ENCODE measurements around the gene CDC14A. TPM values are rescaled to one million over a fixed set of nuclear protein-coding genes. Genes with fewer than 3 reads are reported as not detected.

The CDC14A gene
- total and polyA plus RNA-seq, 2 of the 8 experiments (the other 6 are each of a cell fraction or from before 2014, with no cell fraction given), result 3.2 to 8.9 TPM

DNA sequence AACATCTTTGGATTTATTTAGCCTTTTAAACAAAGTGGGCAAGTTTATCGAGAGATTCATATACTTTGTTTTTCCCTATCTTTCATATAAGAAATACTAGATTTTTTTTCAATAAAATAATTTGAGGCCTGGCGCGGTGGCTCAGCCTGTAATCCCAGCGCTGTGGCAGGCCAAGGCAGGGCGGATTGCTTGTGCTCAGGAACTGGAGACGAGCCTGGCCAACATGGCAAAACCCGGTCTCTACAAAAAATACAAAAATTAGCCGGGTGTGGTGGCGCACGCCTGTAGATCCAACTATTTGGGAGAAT lies 1.6 kb upstream of the CDC14A start:
- Histone ChIP-seq H2AK5ac (ENCODE audit: low read depth, low read length) (no peak overlapping the region), H3K14ac (ENCODE audit: insufficient read length) (no peak overlapping the region), H4K5ac (ENCODE audit: insufficient read length, low read depth, low read length) (no peak overlapping the region), H3K9me3 (ENCODE audit: insufficient read depth in 2 of 2, low read depth in 1 of 2, low read length in 1 of 2) (no peaks in the 10 kb centered on the region), H3K23me2 (ENCODE audit: low read depth, low read length) (peaks cover 4% of the 10 kb centered on the region; the same call in 1 of the 2 replicates), H3K27me3 (replicated peaks in 1 of 4; ENCODE audit: control insufficient read depth in 3 of 4, extremely low read depth in 1 of 4, insufficient read depth in 3 of 4, low read length in 3 of 4) (no peaks in the 10 kb centered on the region), H4K20me1 (replicated peaks in 1 of 2; ENCODE audit: control insufficient read depth in 1 of 2, insufficient read depth in 2 of 2, low read length in 2 of 2) (peaks cover 2 to 4% of the 10 kb centered on the region in 2 experiments), H3K56ac (replicated peaks; ENCODE audit: insufficient read length, low read depth, low read length) (no peak overlapping the region), H2AFZ (ENCODE audit: low read length) (0 out of 2 replicates have a peak overlapping the region, but pooled peaks have one; percentile 19), H3K79me2 (ENCODE audit: control insufficient read depth in 1 of 2, insufficient read depth in 2 of 2, low read length in 2 of 2) (peaks cover 0 to 24% of the 10 kb centered on the region in 2 experiments; a peak in 3 of 4 replicates), H3K23ac (ENCODE audit: insufficient read length) (no peak overlapping the region), H2BK15ac (ENCODE audit: low read length) (no peak overlapping the region), H3K4ac (replicated peaks; ENCODE audit: insufficient read length, low read depth, low read length) (no peak overlapping the region), H2BK120ac (replicated peaks; ENCODE audit: low read depth, low read length) (no peak overlapping the region), H4K91ac (replicated peaks; ENCODE audit: insufficient read length, low read length) (no peak overlapping the region), H3K9ac (replicated peaks in 1 of 4; ENCODE audit: extremely low read depth in 1 of 4, low read depth in 3 of 4, low read length in 3 of 4) (peak overlapping the region in 3 of 4 experiments; percentile 57 to 96 (median 90); a peak in 5 of 7 replicates), H2BK12ac (ENCODE audit: low read depth, low read length) (no peak overlapping the region), H3K4me3 (ENCODE audit: extremely low read depth in 1 of 4, insufficient read depth in 2 of 4, low read depth in 3 of 4, low read length in 4 of 4) (peak overlapping the region in 3 of 4 experiments; percentile 81 to 97 (median 86); a peak in 6 of 8 replicates), H3K4me1 (replicated peaks in 1 of 4; ENCODE audit: control insufficient read depth in 3 of 4, insufficient read depth in 4 of 4, low read length in 3 of 4) (peaks cover 0 to 7% (median 3%) of the 10 kb centered on the region in 4 experiments; a peak in 5 of 7 replicates), H3K18ac (ENCODE audit: extremely low read depth, low read length) (peak overlapping the region; percentile 66; the same call in 1 of the 2 replicates), H2BK20ac (ENCODE audit: low read length) (no peak overlapping the region), H3K36me3 (ENCODE audit: control insufficient read depth in 2 of 4, insufficient read depth in 4 of 4, low read length in 3 of 4) (no peaks in the 10 kb centered on the region), H3K4me2 (ENCODE audit: insufficient read depth in 1 of 2, low read depth in 2 of 2, low read length in 2 of 2) (peak overlapping the region; percentile 52 to 91), H3K79me1 (ENCODE audit: low read depth, low read length) (0 out of 2 replicates have a peak, but pooled peaks cover under 1% of the 10 kb centered on the region), H4K8ac (ENCODE audit: extremely low read depth, insufficient read depth, low read length) (peak overlapping the region; percentile 75; the same call in 1 of the 2 replicates), H2BK5ac (ENCODE audit: low read depth, low read length) (peak overlapping the region; percentile 94), H3K27ac (ENCODE audit: low read depth, low read length) (peak overlapping the region; percentile 96; the same call in 1 of the 2 replicates)
- DNase-seq (ENCODE audit: low read depth in 1 of 2, low spot score in 2 of 2), result no peak
- no peak for FAIRE-seq
- POLR2A ChIA-PET (ENCODE audit: partially characterized antibody), result interaction anchor here (0.7 to 4.4 kb wide), 16 partner anchors 9 to 285 kb away, joined by 3 to 33 read pairs (median 5); partner anchors contain the start of genes DBT, RTCA and TRMT13
- WGBS, 2 experiments (ENCODE audit: extremely low coverage in 1 of 2, insufficient coverage in 1 of 2, insufficient read length in 1 of 2, insufficient replicate concordance in 2 of 2, low coverage in 1 of 2, low lambda C conversion rate in 2 of 2, missing lambda C conversion rate in 1 of 2), result 57% methylated on average over 10 of the region's 10 CpGs; no CpG with 5 or more reads in 1 of the 2 experiments
- CTCF ChIA-PET (ENCODE audit: partially characterized antibody), result interaction anchor here (1.4 kb wide), 1 partner anchor 14 kb away, joined by 3 read pairs; no protein-coding TSS in a partner anchor
- no peak for TF ChIP-seq MAFK (IDR thresholded peaks at IDR 0.05; ENCODE audit: low read depth, low read length)
- no peak for TF ChIP-seq RAD21 (IDR thresholded peaks at IDR 0.05 in 1 of 2, conservative IDR thresholded peaks at IDR 0.05 in 1 of 2; ENCODE audit: low read depth in 2 of 2, low read length in 2 of 2)
- TF ChIP-seq TCF12 (IDR thresholded peaks at IDR 0.05; ENCODE audit: low read depth, low read length), result no peak
- TF ChIP-seq NRF1 (IDR thresholded peaks at IDR 0.05; ENCODE audit: low read depth, low read length), result no peak
- no peak for TF ChIP-seq POLR2A (IDR thresholded peaks at IDR 0.05; ENCODE audit: control extremely low read depth in 1 of 2, low read depth in 2 of 2, low read length in 2 of 2)
- TF ChIP-seq RNF2 (IDR thresholded peaks at IDR 0.05; ENCODE audit: borderline replicate concordance, low read depth, low read length, missing control alignments, poor library complexity, severe bottlenecking), result no peak
- TF ChIP-seq JUND (IDR thresholded peaks at IDR 0.05; ENCODE audit: low read length), result no peak
- TF ChIP-seq SIRT6 (IDR thresholded peaks at IDR 0.05; ENCODE audit: low read length), result no peak
- TF ChIP-seq NANOG (IDR thresholded peaks at IDR 0.05; ENCODE audit: insufficient read depth, low read depth, low read length, poor library complexity, severe bottlenecking), result no peak
- TF ChIP-seq SIX5 (IDR thresholded peaks at IDR 0.05; ENCODE audit: low read depth, low read length), result no peak
- no peak for TF ChIP-seq HDAC6 (IDR thresholded peaks at IDR 0.05; ENCODE audit: low read depth, low read length)
- TF ChIP-seq EZH2 (IDR thresholded peaks at IDR 0.05; ENCODE audit: low read depth, low read length, severe bottlenecking), result no peak
- no peak for TF ChIP-seq TBP (IDR thresholded peaks at IDR 0.05; ENCODE audit: low read depth, low read length)
- no peak for TF ChIP-seq ASH2L (IDR thresholded peaks at IDR 0.05; ENCODE audit: low read length)

Measured in H1 (cell line).